Panc1 (cell line): ENCODE data around the gene DYNC2LI1.

Experiments
- CTCF ChIP-seq: fragments of 450-650 bp; IDR thresholded peaks from 2 replicates; pipeline ENCODE4 v1.5.1; 2017; ENCODE audit warnings: mild to moderate bottlenecking
- REST ChIP-seq, 2 experiments: IDR thresholded peaks; 2 replicates each; pipeline ENCODE4 v1.6.1; 2011 to 2012; ENCODE audit warnings: low read depth in 2 of 2, control low read depth in 1 of 2, low read length in 1 of 2, mild to moderate bottlenecking in 1 of 2, moderate library complexity in 1 of 2; ENCODE audit not compliant: insufficient read depth in 1 of 2
- SIN3A ChIP-seq: IDR thresholded peaks from 2 replicates; pipeline ENCODE4 v1.6.1; 2012; ENCODE audit warnings: low read depth, mild to moderate bottlenecking, low read length, moderate library complexity, borderline replicate concordance; ENCODE audit not compliant: insufficient read depth

GRCh38 chr2:43845181-43845580 is 71.3 kb downstream of the DYNC2LI1 start:
- no peak for TF ChIP-seq CTCF
- TF ChIP-seq SIN3A: no peak
- no peak for TF ChIP-seq REST (IDR thresholded peaks at IDR 0.05; ENCODE audit: insufficient read depth in 1 of 2, low read depth in 2 of 2, low read length in 1 of 2)
